Tibial nerve (tissue), 4 donors: Measurements from ENCODE around the gene ZNF211. TPM values are rescaled to one million over a fixed set of nuclear protein-coding genes. Genes with fewer than 3 reads are reported as not detected.

Experiments
- DNase-seq, 2 donors: peaks; one replicate each; pipeline ENCODE4 v3.0.0-alpha.2; 2019; ENCODE audit warnings: low spot score in 2 of 2
- H3K27ac ChIP-seq, 4 donors: fragments of 200-600 bp; sonication (generic) in 3 of 4; one replicate each; pipeline ENCODE4 v1.5.1; 2017 to 2019; ENCODE audit warnings: mild to moderate bottlenecking in 1 of 4
- H3K27me3 ChIP-seq, 2 donors: fragments of 200-600 bp; sonication (generic) in 1 of 2; one replicate each; pipeline versions ENCODE4 v1.5.1 to v1.6.0; 2017 to 2019
- H3K36me3 ChIP-seq, 3 donors: fragments of 200-600 bp; sonication (generic); one replicate each; pipeline ENCODE4 v1.5.1; 2018 to 2019
- H3K4me1 ChIP-seq, 4 donors: fragments of 200-600 bp; sonication (generic) in 3 of 4; one replicate each; pipeline ENCODE4 v1.5.1; 2017 to 2019
- H3K4me3 ChIP-seq, 4 donors: fragments of 200-600 bp; sonication (generic) in 3 of 4; one replicate each; pipeline ENCODE4 v1.5.1; 2017 to 2019; ENCODE audit warnings: mild to moderate bottlenecking in 1 of 4, moderate library complexity in 1 of 4
- H3K9me3 ChIP-seq, 4 donors: fragments of 200-600 bp; sonication (generic) in 3 of 4; one replicate each; pipeline ENCODE4 v1.5.1; 2017 to 2019
- EP300 ChIP-seq, 2 donors: sonication (generic); formaldehyde crosslinking; IDR thresholded peaks; one replicate each; pipeline ENCODE4 v1.6.1; 2017; ENCODE audit warnings: antibody characterized with exemption in 2 of 2, mild to moderate bottlenecking in 1 of 2
- POLR2A ChIP-seq, 2 donors: fragments of 450-650 bp; IDR thresholded peaks; one replicate each; pipeline ENCODE4 v1.6.1; 2017; ENCODE audit warnings: antibody characterized with exemption in 2 of 2, mild to moderate bottlenecking in 2 of 2, moderate library complexity in 2 of 2
- WGBS, 2 donors: methylation state at CpG; one replicate each; pipeline ENCODE4 v1.1.5; 2018; 5-methylcytosine and 5-hydroxymethylcytosine counted together
- total RNA-seq, 4 donors: library from RNA; depleted of rRNA; stranded (reverse); fragments of >200 nt; gene quantifications; one replicate each; pipeline ENCODE4 v1.1.0, GENCODE V29; 2016
- TF ChIP-seq, protein P1 (sequence below), 5 experiments: fragments of 200-600 bp in 3 of 5; fragments of 450-650 bp in 2 of 5; sonication (generic) in 3 of 5; IDR thresholded peaks; one replicate each; pipeline ENCODE4 v1.5.1; 2016 to 2019; ENCODE audit warnings: antibody characterized with exemption in 5 of 5, mild to moderate bottlenecking in 3 of 5, moderate library complexity in 2 of 5

Gene ZNF211
- total RNA-seq, 4 donors from 2014 or later = 5.9 to 18.6 (median 14.0) TPM

DNA sequence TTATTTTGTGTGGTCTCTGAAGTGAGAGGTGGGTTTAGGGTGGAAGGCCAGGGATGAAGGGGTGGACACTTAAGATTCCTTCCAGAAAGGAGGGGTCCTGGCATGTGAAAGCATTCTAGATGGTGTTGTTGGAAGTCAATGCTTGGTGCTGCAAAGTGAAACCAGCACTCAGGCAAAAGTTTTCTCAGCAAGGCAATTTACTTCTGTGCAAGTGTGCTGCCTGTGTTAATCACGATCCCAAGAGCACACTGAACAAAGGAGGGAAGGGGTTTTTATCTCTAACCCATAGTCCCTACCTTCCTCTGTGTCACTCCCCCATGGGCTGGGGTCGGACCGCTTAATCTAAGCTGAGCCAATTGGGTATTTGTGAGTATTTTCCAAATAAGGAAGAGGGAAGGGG is 17.6 kb upstream of the ZNF211 start:
- peak overlapping the region in 2 of 4 donors; percentile 88 to 93 for H3K4me3 ChIP-seq
- WGBS, 2 donors = 94 to 99% methylated on average over 3 of the region's 3 CpGs
- DNase-seq = no peak

DNA sequence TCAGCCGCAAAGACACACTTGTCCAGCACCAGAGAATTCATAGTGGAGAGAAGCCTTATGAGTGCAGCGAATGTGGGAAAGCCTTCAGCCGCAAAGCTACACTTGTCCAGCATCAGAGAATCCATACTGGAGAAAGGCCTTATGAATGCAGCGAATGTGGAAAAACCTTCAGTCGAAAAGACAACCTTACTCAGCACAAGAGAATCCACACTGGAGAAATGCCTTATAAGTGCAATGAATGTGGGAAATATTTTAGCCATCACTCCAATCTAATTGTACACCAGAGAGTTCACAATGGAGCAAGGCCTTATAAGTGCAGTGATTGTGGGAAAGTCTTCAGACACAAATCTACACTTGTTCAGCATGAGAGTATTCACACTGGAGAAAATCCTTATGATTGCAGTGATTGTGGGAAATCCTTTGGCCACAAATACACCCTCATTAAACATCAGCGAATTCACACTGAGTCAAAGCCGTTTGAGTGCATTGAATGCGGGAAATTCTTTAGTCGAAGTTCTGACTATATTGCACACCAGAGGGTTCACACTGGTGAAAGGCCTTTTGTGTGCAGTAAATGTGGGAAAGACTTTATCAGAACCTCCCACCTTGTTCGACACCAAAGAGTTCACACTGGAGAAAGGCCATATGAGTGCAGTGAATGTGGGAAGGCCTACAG is 12.2 kb upstream of the ZNF211 start:
- no peak overlapping the region for H3K27ac ChIP-seq
- no peaks in the 10 kb centered on the region for H3K27me3 ChIP-seq
- WGBS, 2 donors = 98% methylated on average over 10 of the region's 10 CpGs
- TF ChIP-seq, protein P1, sequence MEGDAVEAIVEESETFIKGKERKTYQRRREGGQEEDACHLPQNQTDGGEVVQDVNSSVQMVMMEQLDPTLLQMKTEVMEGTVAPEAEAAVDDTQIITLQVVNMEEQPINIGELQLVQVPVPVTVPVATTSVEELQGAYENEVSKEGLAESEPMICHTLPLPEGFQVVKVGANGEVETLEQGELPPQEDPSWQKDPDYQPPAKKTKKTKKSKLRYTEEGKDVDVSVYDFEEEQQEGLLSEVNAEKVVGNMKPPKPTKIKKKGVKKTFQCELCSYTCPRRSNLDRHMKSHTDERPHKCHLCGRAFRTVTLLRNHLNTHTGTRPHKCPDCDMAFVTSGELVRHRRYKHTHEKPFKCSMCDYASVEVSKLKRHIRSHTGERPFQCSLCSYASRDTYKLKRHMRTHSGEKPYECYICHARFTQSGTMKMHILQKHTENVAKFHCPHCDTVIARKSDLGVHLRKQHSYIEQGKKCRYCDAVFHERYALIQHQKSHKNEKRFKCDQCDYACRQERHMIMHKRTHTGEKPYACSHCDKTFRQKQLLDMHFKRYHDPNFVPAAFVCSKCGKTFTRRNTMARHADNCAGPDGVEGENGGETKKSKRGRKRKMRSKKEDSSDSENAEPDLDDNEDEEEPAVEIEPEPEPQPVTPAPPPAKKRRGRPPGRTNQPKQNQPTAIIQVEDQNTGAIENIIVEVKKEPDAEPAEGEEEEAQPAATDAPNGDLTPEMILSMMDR (IDR thresholded peaks at IDR 0.05) = no peak
- TF ChIP-seq POLR2A (IDR thresholded peaks at IDR 0.05) (no peak), EP300 (IDR thresholded peaks at IDR 0.05) (no peak)
- H3K4me3 ChIP-seq = no peak overlapping the region
- peaks cover 10 to 100% (median 81%) of the 10 kb centered on the region in 4 donors for H3K9me3 ChIP-seq
- DNase-seq = no peak
- peaks cover 7 to 96% (median 50%) of the 10 kb centered on the region in 3 donors for H3K36me3 ChIP-seq
- no peaks in the 10 kb centered on the region for H3K4me1 ChIP-seq

More for the DNA sequence above, 17.6 kb upstream of the ZNF211 start:
- peaks cover 4 to 61% (median 44%) of the 10 kb centered on the region in 3 donors for H3K36me3 ChIP-seq
- peaks cover 0 to 75% (median 47%) of the 10 kb centered on the region in 4 donors for H3K9me3 ChIP-seq
- TF ChIP-seq, protein P1 (IDR thresholded peaks at IDR 0.05) = no peak
- H3K4me1 ChIP-seq = peaks cover 0 to 19% (median 7%) of the 10 kb centered on the region in 4 donors
- no peak overlapping the region for H3K27ac ChIP-seq
- no peaks in the 10 kb centered on the region for H3K27me3 ChIP-seq

DNA sequence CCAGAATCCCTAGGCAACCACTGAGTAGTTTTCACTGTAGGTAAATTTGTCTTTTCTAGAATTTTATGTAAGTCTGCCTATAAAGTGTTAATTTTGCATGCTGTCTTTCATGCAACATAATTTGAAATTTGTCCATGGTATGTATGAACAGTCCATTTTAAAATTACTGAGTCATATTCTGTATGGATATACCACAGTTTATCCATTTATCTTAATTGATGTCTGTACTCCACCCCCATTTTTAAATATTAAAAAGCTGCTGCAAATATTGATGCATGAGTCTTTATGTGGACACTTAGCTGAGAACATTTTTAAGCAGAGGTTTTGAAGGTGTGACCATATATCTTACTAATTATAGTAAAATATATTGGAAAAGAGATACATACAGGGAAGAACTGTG is 9.9 kb upstream of the ZNF211 start:
- Histone ChIP-seq H3K36me3 (peaks cover 7 to 76% (median 35%) of the 10 kb centered on the region in 3 donors), H3K4me3 (no peak overlapping the region), H3K27ac (no peak overlapping the region), H3K4me1 (no peaks in the 10 kb centered on the region), H3K27me3 (no peaks in the 10 kb centered on the region), H3K9me3 (peaks cover 10 to 100% (median 73%) of the 10 kb centered on the region in 4 donors)
- DNase-seq = no peak
- TF ChIP-seq POLR2A (IDR thresholded peaks at IDR 0.05) (no peak), EP300 (IDR thresholded peaks at IDR 0.05) (no peak)
- TF ChIP-seq, protein P1 (IDR thresholded peaks at IDR 0.05) = no peak

DNA sequence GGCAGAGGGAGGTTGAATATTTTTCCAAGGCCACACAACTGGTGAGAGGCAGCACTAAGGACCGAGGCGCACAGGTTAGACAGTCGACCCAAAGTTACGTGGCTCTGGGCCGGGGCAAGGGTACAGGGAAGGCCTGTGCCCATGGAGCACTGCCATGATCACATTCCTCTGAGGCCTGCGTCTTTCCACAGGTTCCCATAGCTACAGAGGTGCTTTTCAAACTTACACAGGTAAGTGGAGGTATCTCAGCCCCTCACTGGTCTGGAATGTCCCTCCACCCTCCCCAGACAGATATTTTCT is 814 bp downstream of the ZNF211 start:
- TF ChIP-seq POLR2A (IDR thresholded peaks at IDR 0.05) = no peak
- TF ChIP-seq, protein P1 (IDR thresholded peaks at IDR 0.05) = no peak
- no peak for TF ChIP-seq EP300 (IDR thresholded peaks at IDR 0.05)
- H3K4me1 ChIP-seq = peaks cover 0 to 14% (median 7%) of the 10 kb centered on the region in 4 donors
- H3K36me3 ChIP-seq = peaks cover 0 to 75% (median 2%) of the 10 kb centered on the region in 3 donors
- H3K9me3 ChIP-seq = peaks cover 0 to 62% (median 21%) of the 10 kb centered on the region in 4 donors
- H3K4me3 ChIP-seq = peak overlapping the region; percentile 46 to 94 (median 72)
- H3K27ac ChIP-seq = no peak overlapping the region
- no peak for DNase-seq
- H3K27me3 ChIP-seq = no peaks in the 10 kb centered on the region
- 48 to 56% methylated on average over 6 of the region's 6 CpGs for WGBS, 2 donors

DNA sequence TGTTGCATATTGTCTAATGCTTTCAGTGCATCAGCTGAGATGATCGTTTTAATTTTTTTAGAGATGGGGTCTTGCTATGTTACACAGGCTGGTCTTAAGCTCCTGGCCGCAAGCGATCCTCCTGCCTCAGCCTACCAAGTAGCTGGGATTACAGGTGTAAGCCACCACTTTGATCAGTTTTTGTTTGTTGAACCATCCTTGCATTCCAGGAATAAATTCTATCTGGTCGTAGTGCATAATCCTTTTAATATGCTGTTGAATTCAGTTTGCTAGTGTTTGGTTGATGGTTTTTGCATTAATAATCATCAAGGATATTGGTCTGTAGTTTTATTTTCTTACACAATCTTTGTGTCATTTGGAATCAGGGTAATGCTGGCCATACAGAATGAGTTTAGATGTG is 4.4 kb downstream of the ZNF211 start:
- Histone ChIP-seq H3K27me3 (no peaks in the 10 kb centered on the region), H3K4me1 (peaks cover 0 to 14% (median 7%) of the 10 kb centered on the region in 4 donors), H3K27ac (no peak overlapping the region), H3K36me3 (peaks cover 17 to 95% (median 24%) of the 10 kb centered on the region in 3 donors), H3K4me3 (no peak overlapping the region), H3K9me3 (peaks cover 11 to 80% (median 40%) of the 10 kb centered on the region in 4 donors)
- no peak for TF ChIP-seq POLR2A (IDR thresholded peaks at IDR 0.05)
- TF ChIP-seq, protein P1 (IDR thresholded peaks at IDR 0.05) = no peak
- TF ChIP-seq EP300 (IDR thresholded peaks at IDR 0.05) = no peak
- 98 to 99% methylated on average over 4 of the region's 4 CpGs for WGBS, 2 donors
- no peak for DNase-seq
